H1 (cell line): ENCODE measurements around the gene TOMM40. TPM values are rescaled to one million over a fixed set of nuclear protein-coding genes. Genes with fewer than 3 reads are reported as not detected.
A peak's percentile ranks its signal among the peaks of the same experiment; 100 is the strongest.
"Not testable (repeated sequence)": the region's sequence is repeated elsewhere in the genome, so short reads cannot be mapped to it uniquely, and the experiment has no call there.

Experiments
- CTCF ChIA-PET: fragments of 300-600 bp; sonication (Branson Sonifier 250); formaldehyde crosslinking; loops from one replicate; lab custom pipeline; 2021; ENCODE audit not compliant: partially characterized antibody; lab: Charles Lee
- POLR2A ChIA-PET: fragments of 300-600 bp; sonication (Branson Sonifier 250); formaldehyde crosslinking; loops from one replicate; lab custom pipeline; 2021; ENCODE audit warnings: inconsistent platforms; ENCODE audit not compliant: partially characterized antibody; lab: Charles Lee
- DNase-seq, 2 experiments: peaks; one replicate each; pipeline versions ENCODE4 v3.0.0 to v3.0.0-alpha.2; 2010 to 2022; ENCODE audit warnings: low spot score in 2 of 2, low read depth in 1 of 2, mixed read lengths in 1 of 2
- FAIRE-seq: peaks from 2 replicates; lab custom pipeline; 2011; peaks lifted over from hg19 to GRCh38; lab: Jason Lieb, UNC
- H2AFZ ChIP-seq: 2 replicates; pipeline ENCODE4 v1.8.1; 2012; ENCODE audit warnings: low read length, inconsistent platforms
- H2AK5ac ChIP-seq: 2 replicates; pipeline ENCODE4 v1.6.1; 2013; ENCODE audit warnings: low read depth, low read length
- H2BK120ac ChIP-seq: replicated peaks from 2 replicates; pipeline ENCODE3; 2013; ENCODE audit warnings: low read depth, low read length, inconsistent platforms
- H2BK12ac ChIP-seq: 2 replicates; pipeline ENCODE4 v1.6.1; 2013; ENCODE audit warnings: low read depth, low read length
- H2BK15ac ChIP-seq: 2 replicates; pipeline ENCODE4 v1.6.1; 2013; ENCODE audit warnings: low read length
- H2BK20ac ChIP-seq: 2 replicates; pipeline ENCODE4 v1.6.1; 2013; ENCODE audit warnings: low read length
- H2BK5ac ChIP-seq: 2 replicates; pipeline ENCODE4 v1.6.1; 2013; ENCODE audit warnings: low read depth, low read length
- H3K14ac ChIP-seq: 2 replicates; pipeline ENCODE4 v1.6.1; 2013; ENCODE audit warnings: inconsistent platforms; ENCODE audit not compliant: insufficient read length
- H3K18ac ChIP-seq: 2 replicates; pipeline ENCODE4 v1.6.1; 2013; ENCODE audit warnings: low read length; ENCODE audit errors: extremely low read depth
- H3K23ac ChIP-seq: 2 replicates; pipeline ENCODE4 v1.6.1; 2013; ENCODE audit warnings: inconsistent platforms; ENCODE audit not compliant: insufficient read length
- H3K23me2 ChIP-seq: 2 replicates; pipeline ENCODE4 v1.6.1; 2013; ENCODE audit warnings: low read depth, low read length
- H3K27ac ChIP-seq: 2 replicates; pipeline ENCODE4 v1.6.1; 2011; ENCODE audit warnings: low read depth, low read length, inconsistent platforms
- H3K27me3 ChIP-seq, 4 experiments: replicated peaks in 1 of 4; 1 replicate in 1 of 4; 2 replicates in 3 of 4; pipeline versions ENCODE4 v1.6.1 to v1.8.1; 2011 to 2013; ENCODE audit warnings: low read length in 3 of 4, mild to moderate bottlenecking in 3 of 4, inconsistent platforms in 2 of 4, mixed read lengths in 2 of 4, moderate library complexity in 1 of 4; ENCODE audit not compliant: control insufficient read depth in 3 of 4, insufficient read depth in 3 of 4; ENCODE audit errors: extremely low read depth in 1 of 4
- H3K36me3 ChIP-seq, 4 experiments: 2 replicates each; pipeline versions ENCODE4 v1.6.1 to v1.8.1; 2011 to 2013; ENCODE audit warnings: mild to moderate bottlenecking in 4 of 4, low read length in 3 of 4, moderate library complexity in 2 of 4, control low read depth in 1 of 4, inconsistent platforms in 1 of 4; ENCODE audit not compliant: insufficient read depth in 4 of 4, control insufficient read depth in 2 of 4
- H3K4ac ChIP-seq: replicated peaks from 2 replicates; pipeline ENCODE3; 2013; ENCODE audit warnings: low read length, low read depth, mixed read lengths, inconsistent platforms; ENCODE audit not compliant: insufficient read length
- H3K4me1 ChIP-seq, 4 experiments: replicated peaks in 1 of 4; 1 replicate in 1 of 4; 2 replicates in 3 of 4; pipeline versions ENCODE4 v1.6.1 to v1.8.1; 2011 to 2013; ENCODE audit warnings: low read length in 3 of 4, inconsistent platforms in 2 of 4, mixed read lengths in 1 of 4; ENCODE audit not compliant: insufficient read depth in 4 of 4, control insufficient read depth in 3 of 4
- H3K4me2 ChIP-seq, 2 experiments: 2 replicates each; pipeline versions ENCODE4 v1.6.1 to v1.8.1; 2011 to 2013; ENCODE audit warnings: low read depth in 2 of 2, low read length in 2 of 2, control low read depth in 1 of 2, inconsistent platforms in 1 of 2, mild to moderate bottlenecking in 1 of 2; ENCODE audit not compliant: insufficient read depth in 1 of 2
- H3K4me3 ChIP-seq, 4 experiments: fragments of 200-600, 300-600 bp in 1 of 4; sonication (generic), shearing (Covaris generic), sonication (Bioruptor Twin) in 1 of 4; 2 replicates each; pipeline versions ENCODE4 v1.5.1 to v1.8.1; 2011 to 2016; ENCODE audit warnings: low read length in 4 of 4, low read depth in 3 of 4, control low read depth in 2 of 4, inconsistent platforms in 2 of 4, mild to moderate bottlenecking in 2 of 4, mixed read lengths in 1 of 4, moderate library complexity in 1 of 4; ENCODE audit not compliant: insufficient read depth in 2 of 4; ENCODE audit errors: extremely low read depth in 1 of 4
- H3K56ac ChIP-seq: replicated peaks from 2 replicates; pipeline ENCODE3; 2013; ENCODE audit warnings: low read depth, mild to moderate bottlenecking, mixed read lengths, low read length, inconsistent platforms; ENCODE audit not compliant: insufficient read length
- H3K79me1 ChIP-seq: 2 replicates; pipeline ENCODE4 v1.6.1; 2013; ENCODE audit warnings: low read depth, low read length, control low read depth
- H3K79me2 ChIP-seq, 2 experiments: 2 replicates each; pipeline versions ENCODE4 v1.6.1 to v1.8.1; 2012 to 2013; ENCODE audit warnings: low read length in 2 of 2, mild to moderate bottlenecking in 2 of 2, inconsistent platforms in 1 of 2; ENCODE audit not compliant: insufficient read depth in 2 of 2, control insufficient read depth in 1 of 2
- H3K9ac ChIP-seq, 4 experiments: replicated peaks in 1 of 4; 1 replicate in 1 of 4; 2 replicates in 3 of 4; pipeline versions ENCODE4 v1.6.1 to v1.8.1; 2011 to 2013; ENCODE audit warnings: low read depth in 3 of 4, low read length in 3 of 4, control low read depth in 2 of 4, mild to moderate bottlenecking in 2 of 4, moderate library complexity in 2 of 4, inconsistent platforms in 1 of 4; ENCODE audit errors: extremely low read depth in 1 of 4
- H3K9me3 ChIP-seq, 2 experiments: 2 replicates each; pipeline versions ENCODE4 v1.6.1 to v1.8.1; 2012 to 2013; ENCODE audit warnings: mild to moderate bottlenecking in 2 of 2, moderate library complexity in 2 of 2, control low read depth in 1 of 2, inconsistent platforms in 1 of 2, low read depth in 1 of 2, low read length in 1 of 2, mixed read lengths in 1 of 2; ENCODE audit not compliant: insufficient read depth in 2 of 2
- H4K20me1 ChIP-seq, 2 experiments: replicated peaks in 1 of 2; 2 replicates each; pipeline versions ENCODE3 to v1.8.1; 2011 to 2013; ENCODE audit warnings: inconsistent platforms in 2 of 2, low read length in 2 of 2, mild to moderate bottlenecking in 1 of 2; ENCODE audit not compliant: insufficient read depth in 2 of 2, control insufficient read depth in 1 of 2
- H4K5ac ChIP-seq: 2 replicates; pipeline ENCODE4 v1.6.1; 2013; ENCODE audit warnings: low read length, low read depth, mixed read lengths, inconsistent platforms; ENCODE audit not compliant: insufficient read length
- H4K8ac ChIP-seq: 2 replicates; pipeline ENCODE4 v1.8.0; 2013; ENCODE audit warnings: mild to moderate bottlenecking, moderate library complexity, low read length, inconsistent platforms; ENCODE audit not compliant: insufficient read depth; ENCODE audit errors: extremely low read depth
- H4K91ac ChIP-seq: replicated peaks from 2 replicates; pipeline ENCODE3; 2013; ENCODE audit warnings: low read length, mixed read lengths, inconsistent platforms; ENCODE audit not compliant: insufficient read length
- CEBPB ChIP-seq: IDR thresholded peaks from 2 replicates; pipeline ENCODE4 v1.6.1; 2012; ENCODE audit warnings: low read depth, low read length
- WGBS, 2 experiments: shearing (Covaris generic) in 1 of 2; methylation state at CpG; one replicate each; pipeline versions ENCODE4 v1.1.6 to v1.1.7; 2013 to 2015; ENCODE audit warnings: low lambda C conversion rate in 2 of 2, mixed read lengths in 2 of 2, inconsistent platforms in 1 of 2, low coverage in 1 of 2, missing lambda C conversion rate in 1 of 2; ENCODE audit not compliant: insufficient replicate concordance in 2 of 2, insufficient coverage in 1 of 2, insufficient read length in 1 of 2; ENCODE audit errors: extremely low coverage in 1 of 2, missing lambda C conversion rate in 1 of 2; 5-methylcytosine and 5-hydroxymethylcytosine counted together
- polyA plus RNA-seq, 7 experiments: library from polyadenylated mRNA; depleted of rRNA in 3 of 7; stranded (reverse) in 5 of 7; unstranded in 2 of 7; fragments of >200 nt in 5 of 7; fragments of 200-250 nt in 2 of 7; gene quantifications; 1 replicate in 5 of 7; 2 replicates in 1 of 7; 4 replicates in 1 of 7; pipeline versions ENCODE4 v1.2.1 to v1.2.3, GENCODE V29; 2011 to 2013; ENCODE audit warnings: missing spikeins in 2 of 7, mixed read lengths in 2 of 7
- total RNA-seq: library from RNA; stranded (reverse); fragmentation: NEBNext Ultra II Directional; extraction: Animal tissue kit (Norgen Biotek cat#: 25700); gene quantifications from 2 replicates; pipeline ENCODE4 v1.2.1, GENCODE V29; 2021

Gene TOMM40
- total and polyA plus RNA-seq, 2 of the 8 experiments (the other 6 are each of a cell fraction or from before 2014, with no cell fraction given): 154 to 179 TPM

- H3K4me3 ChIP-seq, H3K23me2 ChIP-seq, H2AK5ac ChIP-seq, FAIRE-seq: not testable (repeated sequence)
- peaks cover 7 to 10% of the 10 kb centered on the region in 2 experiments for H4K20me1 ChIP-seq
- peak; percentile 18; the same call in 1 of the 2 replicates for TF ChIP-seq CEBPB
- TF ChIP-seq, all 59 proteins: peak for 1; not testable (repeated sequence) for 58
- ChIA-PET POLR2A (interaction anchor here (0.8 to 13.6 kb wide), 9 partner anchors 8 to 197 kb away, joined by 3 to 109 read pairs (median 5); partner anchors contain the start of genes NECTIN2 and TOMM40), CTCF (interaction anchor here (1.0 to 2.7 kb wide), 5 partner anchors 10 to 272 kb away, joined by 3 to 7 read pairs (median 4); partner anchors contain the start of gene NECTIN2)
- not testable (repeated sequence) for H3K27ac ChIP-seq, H3K9me3 ChIP-seq, H3K27me3 ChIP-seq, DNase-seq, H4K91ac ChIP-seq, H3K14ac ChIP-seq, H3K79me1 ChIP-seq, H3K9ac ChIP-seq, H2BK120ac ChIP-seq, H4K8ac ChIP-seq, H2BK5ac ChIP-seq, H3K56ac ChIP-seq, H3K79me2 ChIP-seq, H2BK15ac ChIP-seq, H3K23ac ChIP-seq, H3K18ac ChIP-seq, H2BK12ac ChIP-seq, H2AFZ ChIP-seq, H2BK20ac ChIP-seq, H3K4ac ChIP-seq, H3K4me2 ChIP-seq, H4K5ac ChIP-seq
- H3K36me3 ChIP-seq: peaks cover 7 to 57% (median 16%) of the 10 kb centered on the region in 4 experiments; a peak in 6 of 8 replicates
- H3K4me1 ChIP-seq: peaks cover 0 to 18% (median 2%) of the 10 kb centered on the region in 4 experiments; a peak in 3 of 7 replicates
- 91% methylated on average over 18 of the region's 19 CpGs; no CpG with 5 or more reads in 1 of the 2 experiments for WGBS, 2 experiments
These were observed 8.2 kb upstream of the TOMM40 start for GRCh38 chr19:44882619-44883397.
